ENCODE results near the gene ATE1.

DNA sequence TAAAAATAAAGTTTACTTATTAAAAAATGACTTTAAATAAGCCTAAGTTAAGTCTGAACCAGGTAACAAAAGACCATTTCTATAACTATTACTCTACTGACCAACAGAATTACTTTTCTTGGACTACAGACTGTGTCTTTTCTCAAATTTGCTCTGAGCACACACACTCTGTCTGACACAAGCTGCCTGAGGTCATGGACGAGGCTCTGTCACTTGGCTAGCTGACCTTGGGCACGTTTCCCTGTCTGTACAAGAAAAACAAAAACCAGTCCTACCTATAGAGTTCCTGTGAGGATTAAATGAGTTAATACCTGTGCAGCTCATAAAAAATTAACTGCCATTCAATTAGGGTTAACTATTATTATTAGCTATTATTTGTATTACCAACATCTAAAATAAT is 22.9 kb downstream of the ATE1 start:
- TF ChIP-seq, protein P1, sequence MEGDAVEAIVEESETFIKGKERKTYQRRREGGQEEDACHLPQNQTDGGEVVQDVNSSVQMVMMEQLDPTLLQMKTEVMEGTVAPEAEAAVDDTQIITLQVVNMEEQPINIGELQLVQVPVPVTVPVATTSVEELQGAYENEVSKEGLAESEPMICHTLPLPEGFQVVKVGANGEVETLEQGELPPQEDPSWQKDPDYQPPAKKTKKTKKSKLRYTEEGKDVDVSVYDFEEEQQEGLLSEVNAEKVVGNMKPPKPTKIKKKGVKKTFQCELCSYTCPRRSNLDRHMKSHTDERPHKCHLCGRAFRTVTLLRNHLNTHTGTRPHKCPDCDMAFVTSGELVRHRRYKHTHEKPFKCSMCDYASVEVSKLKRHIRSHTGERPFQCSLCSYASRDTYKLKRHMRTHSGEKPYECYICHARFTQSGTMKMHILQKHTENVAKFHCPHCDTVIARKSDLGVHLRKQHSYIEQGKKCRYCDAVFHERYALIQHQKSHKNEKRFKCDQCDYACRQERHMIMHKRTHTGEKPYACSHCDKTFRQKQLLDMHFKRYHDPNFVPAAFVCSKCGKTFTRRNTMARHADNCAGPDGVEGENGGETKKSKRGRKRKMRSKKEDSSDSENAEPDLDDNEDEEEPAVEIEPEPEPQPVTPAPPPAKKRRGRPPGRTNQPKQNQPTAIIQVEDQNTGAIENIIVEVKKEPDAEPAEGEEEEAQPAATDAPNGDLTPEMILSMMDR (IDR thresholded peaks at IDR 0.05), result no peak
- no peak for TF ChIP-seq POLR2A (IDR thresholded peaks at IDR 0.05)
